AG09309 (cell line): ENCODE data around the gene EGFR.
A peak's percentile ranks its signal among the peaks of the same experiment; 100 is the strongest.

ENCODE experiments used
- DNase-seq: peaks from one replicate; pipeline ENCODE4 v3.0.0-alpha.2; 2010; ENCODE audit warnings: low read depth
- H3K4me3 ChIP-seq: 2 replicates; pipeline ENCODE4 v1.5.1; 2011; ENCODE audit warnings: mild to moderate bottlenecking, low read depth, low read length, moderate library complexity; ENCODE audit not compliant: control insufficient read depth
- CTCF ChIP-seq: IDR thresholded peaks from 2 replicates; pipeline ENCODE4 v1.5.1; 2011; ENCODE audit warnings: mild to moderate bottlenecking, low read depth, low read length, inconsistent platforms; ENCODE audit not compliant: insufficient read depth, control insufficient read depth; ENCODE audit errors: missing control alignments

Gene EGFR

GRCh38 chr7:55048221-55048859 is 29.5 kb downstream of the EGFR start:
- no peak for DNase-seq
- TF ChIP-seq CTCF = no peak
- H3K4me3 ChIP-seq = no peak overlapping the region

- peak; percentile 24 for TF ChIP-seq CTCF
- DNase-seq = no peak
- no peak overlapping the region for H3K4me3 ChIP-seq
These were observed 31.5 kb downstream of the EGFR start for GRCh38 chr7:55050281-55050680.

- TF ChIP-seq CTCF = no peak
- no peak for DNase-seq
- H3K4me3 ChIP-seq = no peak overlapping the region
These were observed 33.3 kb downstream of the EGFR start for GRCh38 chr7:55052081-55052480.

GRCh38 chr7:55052741-55053427 is 34.1 kb downstream of the EGFR start:
- DNase-seq = no peak
- no peak overlapping the region for H3K4me3 ChIP-seq
- TF ChIP-seq CTCF = no peak

- no peak for DNase-seq
- H3K4me3 ChIP-seq = no peak overlapping the region
- TF ChIP-seq CTCF = no peak
These were observed 35.1 kb downstream of the EGFR start for GRCh38 chr7:55053651-55054571.

- no peak for DNase-seq
- H3K4me3 ChIP-seq = no peak overlapping the region
- TF ChIP-seq CTCF = no peak
These were observed 35.9 kb downstream of the EGFR start for GRCh38 chr7:55054758-55055157.
